ENCODE measurements around the gene PLS1. TPM values are rescaled to one million over a fixed set of nuclear protein-coding genes. Genes with fewer than 3 reads are reported as not detected.

PLS1 gene
- total and polyA plus RNA-seq, 2 of the 8 experiments (the other 6 are each of a cell fraction or from before 2014, with no cell fraction given), result 18.7 to 44.7 TPM

DNA sequence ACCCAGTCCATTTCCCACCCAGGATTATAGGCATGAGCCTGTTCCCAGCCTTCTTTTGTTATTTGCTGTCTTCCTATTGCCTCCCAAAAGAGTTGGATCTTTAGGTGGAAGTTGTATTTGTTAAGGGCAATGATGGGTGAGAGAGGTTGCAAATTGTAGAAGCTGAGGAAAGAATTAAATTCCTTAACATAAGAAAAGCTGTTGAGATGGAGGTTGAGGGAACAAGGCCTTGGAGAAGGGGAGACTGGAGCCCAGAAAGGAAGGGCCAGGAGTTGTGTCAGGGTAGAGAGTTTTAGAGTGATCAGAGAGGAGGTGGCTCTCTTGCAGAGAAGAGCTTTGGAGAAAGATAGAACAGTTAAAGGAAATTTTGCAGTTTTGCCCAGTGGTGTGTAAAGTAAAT is 46.8 kb downstream of the PLS1 start:
- Histone ChIP-seq H3K27ac (ENCODE audit: low read depth, low read length) (no peak overlapping the region), H2AK5ac (ENCODE audit: low read depth, low read length) (no peak overlapping the region), H2BK12ac (ENCODE audit: low read depth, low read length) (no peak overlapping the region), H2BK5ac (ENCODE audit: low read depth, low read length) (no peak overlapping the region), H3K4ac (replicated peaks; ENCODE audit: insufficient read length, low read depth, low read length) (no peak overlapping the region), H3K18ac (ENCODE audit: extremely low read depth, low read length) (no peak overlapping the region), H3K79me2 (ENCODE audit: control insufficient read depth in 1 of 2, insufficient read depth in 2 of 2, low read length in 2 of 2) (no peaks in the 10 kb centered on the region), H3K14ac (ENCODE audit: insufficient read length) (no peak overlapping the region), H3K4me3 (ENCODE audit: extremely low read depth in 1 of 4, insufficient read depth in 2 of 4, low read depth in 3 of 4, low read length in 4 of 4) (no peak overlapping the region), H3K4me1 (replicated peaks in 1 of 4; ENCODE audit: control insufficient read depth in 3 of 4, insufficient read depth in 4 of 4, low read length in 3 of 4) (peaks cover 0 to 5% (median 1%) of the 10 kb centered on the region in 4 experiments; a peak in 2 of 7 replicates), H4K20me1 (replicated peaks in 1 of 2; ENCODE audit: control insufficient read depth in 1 of 2, insufficient read depth in 2 of 2, low read length in 2 of 2) (no peaks in the 10 kb centered on the region), H2BK15ac (ENCODE audit: low read length) (no peak overlapping the region), H4K5ac (ENCODE audit: insufficient read length, low read depth, low read length) (no peak overlapping the region), H3K27me3 (replicated peaks in 1 of 4; ENCODE audit: control insufficient read depth in 3 of 4, extremely low read depth in 1 of 4, insufficient read depth in 3 of 4, low read length in 3 of 4) (no peaks in the 10 kb centered on the region), H3K23ac (ENCODE audit: insufficient read length) (no peak overlapping the region), H3K23me2 (ENCODE audit: low read depth, low read length) (no peaks in the 10 kb centered on the region), H3K79me1 (ENCODE audit: low read depth, low read length) (0 out of 2 replicates have a peak, but pooled peaks cover 2% of the 10 kb centered on the region), H2BK120ac (replicated peaks; ENCODE audit: low read depth, low read length) (no peak overlapping the region), H3K4me2 (ENCODE audit: insufficient read depth in 1 of 2, low read depth in 2 of 2, low read length in 2 of 2) (peak overlapping the region in 1 of 2 experiments; percentile 7; a peak in 1 of 4 replicates), H3K36me3 (ENCODE audit: control insufficient read depth in 2 of 4, insufficient read depth in 4 of 4, low read length in 3 of 4) (no peaks in the 10 kb centered on the region), H2AFZ (ENCODE audit: low read length) (no peak overlapping the region), H3K9me3 (ENCODE audit: insufficient read depth in 2 of 2, low read depth in 1 of 2, low read length in 1 of 2) (no peaks in the 10 kb centered on the region), H2BK20ac (ENCODE audit: low read length) (no peak overlapping the region), H3K56ac (replicated peaks; ENCODE audit: insufficient read length, low read depth, low read length) (no peak overlapping the region), H3K9ac (replicated peaks in 1 of 4; ENCODE audit: extremely low read depth in 1 of 4, low read depth in 3 of 4, low read length in 3 of 4) (no peak overlapping the region), H4K91ac (replicated peaks; ENCODE audit: insufficient read length, low read length) (no peak overlapping the region), H4K8ac (ENCODE audit: extremely low read depth, insufficient read depth, low read length) (no peak overlapping the region)
- CTCF ChIA-PET (ENCODE audit: partially characterized antibody), result no interaction called here
- POLR2A ChIA-PET (ENCODE audit: partially characterized antibody), result interaction anchor here (1.3 to 1.8 kb wide), 2 partner anchors 18 to 24 kb away, joined by 4 read pairs; no protein-coding TSS in a partner anchor
- FAIRE-seq, result peak; percentile 45
- TF ChIP-seq TAF7 (optimal IDR thresholded peaks at IDR 0.05; ENCODE audit: borderline replicate concordance, low read depth, low read length) (no peak), SIRT6 (IDR thresholded peaks at IDR 0.05; ENCODE audit: low read length) (no peak), CTBP2 (IDR thresholded peaks at IDR 0.05; ENCODE audit: borderline replicate concordance, insufficient read depth, insufficient read length, low read length) (no peak), CREB1 (IDR thresholded peaks at IDR 0.05) (no peak)
- no peak for DNase-seq (ENCODE audit: low read depth in 1 of 2, low spot score in 2 of 2)
